ENCODE measurements around the gene MTARC1.

DNA sequence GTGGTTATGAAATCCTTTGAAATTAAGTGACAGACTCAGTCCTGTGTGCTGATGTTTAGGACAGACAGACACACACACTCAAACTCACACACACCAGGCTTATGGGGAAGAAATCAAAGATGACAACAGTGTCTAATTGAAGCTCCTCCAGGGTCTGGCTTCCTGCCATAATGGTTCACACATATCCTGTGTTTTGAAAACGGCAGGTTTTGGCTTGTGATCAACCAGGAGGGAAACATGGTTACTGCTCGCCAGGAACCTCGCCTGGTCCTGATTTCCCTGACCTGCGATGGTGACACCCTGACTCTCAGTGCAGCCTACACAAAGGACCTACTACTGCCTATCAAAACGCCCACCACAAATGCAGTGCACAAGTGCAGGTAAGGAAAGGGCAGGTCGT lies 4.6 kb downstream of the MTARC1 start:
- no peak for TF ChIP-seq POLR2A (IDR thresholded peaks at IDR 0.05)
- TF ChIP-seq, protein P1, sequence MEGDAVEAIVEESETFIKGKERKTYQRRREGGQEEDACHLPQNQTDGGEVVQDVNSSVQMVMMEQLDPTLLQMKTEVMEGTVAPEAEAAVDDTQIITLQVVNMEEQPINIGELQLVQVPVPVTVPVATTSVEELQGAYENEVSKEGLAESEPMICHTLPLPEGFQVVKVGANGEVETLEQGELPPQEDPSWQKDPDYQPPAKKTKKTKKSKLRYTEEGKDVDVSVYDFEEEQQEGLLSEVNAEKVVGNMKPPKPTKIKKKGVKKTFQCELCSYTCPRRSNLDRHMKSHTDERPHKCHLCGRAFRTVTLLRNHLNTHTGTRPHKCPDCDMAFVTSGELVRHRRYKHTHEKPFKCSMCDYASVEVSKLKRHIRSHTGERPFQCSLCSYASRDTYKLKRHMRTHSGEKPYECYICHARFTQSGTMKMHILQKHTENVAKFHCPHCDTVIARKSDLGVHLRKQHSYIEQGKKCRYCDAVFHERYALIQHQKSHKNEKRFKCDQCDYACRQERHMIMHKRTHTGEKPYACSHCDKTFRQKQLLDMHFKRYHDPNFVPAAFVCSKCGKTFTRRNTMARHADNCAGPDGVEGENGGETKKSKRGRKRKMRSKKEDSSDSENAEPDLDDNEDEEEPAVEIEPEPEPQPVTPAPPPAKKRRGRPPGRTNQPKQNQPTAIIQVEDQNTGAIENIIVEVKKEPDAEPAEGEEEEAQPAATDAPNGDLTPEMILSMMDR (IDR thresholded peaks at IDR 0.05): no peak

Data from heart left ventricle (tissue), 13 donors.